OCI-LY3 (cell line): Measurements from ENCODE around the gene SMAP2.

ENCODE experiments used
- H2AFZ ChIP-seq: fragments of 200-600, 300-600 bp; shearing (Covaris generic); 2 replicates; pipeline ENCODE4 v1.6.0; 2014; ENCODE audit warnings: antibody characterized with exemption, low read depth, low read length
- H3K27ac ChIP-seq: fragments of 200-600, 300-600 bp; sonication (generic); 2 replicates; pipeline ENCODE4 v1.5.1; 2014; ENCODE audit warnings: mild to moderate bottlenecking, low read length, moderate library complexity, mixed read lengths
- H3K27me3 ChIP-seq: fragments of 200-600, 300-600 bp; sonication (generic); 2 replicates; pipeline ENCODE4 v1.6.1; 2014; ENCODE audit warnings: low read depth, low read length, mixed read lengths
- H3K36me3 ChIP-seq: fragments of 200-600, 300-600 bp; sonication (generic); replicated peaks from 2 replicates; pipeline ENCODE3; 2014; ENCODE audit warnings: low read depth, low read length, mixed read lengths
- H3K4me1 ChIP-seq: fragments of 300-600, 200-600 bp; sonication (generic); 2 replicates; pipeline ENCODE4 v1.6.1; 2014; ENCODE audit warnings: low read length, mixed read lengths
- H3K4me2 ChIP-seq: fragments of 200-600, 300-600 bp; sonication (generic); 2 replicates; pipeline ENCODE4 v1.6.1; 2014; ENCODE audit warnings: low read length, mixed read lengths
- H3K4me3 ChIP-seq: fragments of 300-600, 200-600 bp; sonication (generic); 2 replicates; pipeline ENCODE4 v1.5.1; 2014; ENCODE audit warnings: antibody characterized with exemption, mild to moderate bottlenecking, low read length, moderate library complexity
- H3K79me2 ChIP-seq: fragments of 300-600, 200-600 bp; shearing (Covaris generic); 2 replicates; pipeline ENCODE4 v1.6.1; 2014; ENCODE audit warnings: mild to moderate bottlenecking, low read length, mixed read lengths
- H3K9ac ChIP-seq: fragments of 300-600, 200-600 bp; shearing (Covaris generic); 2 replicates; pipeline ENCODE4 v1.6.0; 2014; ENCODE audit warnings: mild to moderate bottlenecking, low read length, moderate library complexity
- H3K9me3 ChIP-seq: fragments of 200-600, 300-600 bp; shearing (Covaris generic); 2 replicates; pipeline ENCODE4 v1.6.1; 2014; ENCODE audit warnings: low read length, mixed read lengths; ENCODE audit not compliant: insufficient read depth
- H4K20me1 ChIP-seq: fragments of 200-600, 300-600 bp; sonication (generic); 2 replicates; pipeline ENCODE4 v1.6.1; 2016; ENCODE audit warnings: low read length, mixed read lengths; ENCODE audit not compliant: insufficient read depth
- CTCF ChIP-seq: fragments of 200-600, 300-600 bp; sonication (generic); IDR thresholded peaks from 2 replicates; pipeline ENCODE4 v1.5.1; 2014; ENCODE audit warnings: antibody characterized with exemption, low read length, low read depth
- EZH2phosphoT487 ChIP-seq: fragments of 200-600 bp; shearing (Covaris generic); IDR thresholded peaks from 2 replicates; pipeline ENCODE4 v1.6.1; 2018; ENCODE audit warnings: antibody characterized with exemption, mixed run types, low read depth

Gene SMAP2

GRCh38 chr1:40371707-40372258, 1.7 kb upstream of the SMAP2 start:
- TF ChIP-seq EZH2phosphoT487 (no peak), CTCF (no peak)
- Histone ChIP-seq H3K4me3 (no peak overlapping the region), H3K36me3 (peaks cover 3% of the 10 kb centered on the region), H3K4me1 (peaks cover 5% of the 10 kb centered on the region), H3K27me3 (no peaks in the 10 kb centered on the region), H4K20me1 (no peaks in the 10 kb centered on the region; the same call in 1 of the 2 replicates), H3K27ac (no peak overlapping the region), H3K4me2 (no peak overlapping the region), H3K9me3 (no peaks in the 10 kb centered on the region), H2AFZ (no peak overlapping the region), H3K79me2 (peaks cover 33% of the 10 kb centered on the region), H3K9ac (no peak overlapping the region)

DNA sequence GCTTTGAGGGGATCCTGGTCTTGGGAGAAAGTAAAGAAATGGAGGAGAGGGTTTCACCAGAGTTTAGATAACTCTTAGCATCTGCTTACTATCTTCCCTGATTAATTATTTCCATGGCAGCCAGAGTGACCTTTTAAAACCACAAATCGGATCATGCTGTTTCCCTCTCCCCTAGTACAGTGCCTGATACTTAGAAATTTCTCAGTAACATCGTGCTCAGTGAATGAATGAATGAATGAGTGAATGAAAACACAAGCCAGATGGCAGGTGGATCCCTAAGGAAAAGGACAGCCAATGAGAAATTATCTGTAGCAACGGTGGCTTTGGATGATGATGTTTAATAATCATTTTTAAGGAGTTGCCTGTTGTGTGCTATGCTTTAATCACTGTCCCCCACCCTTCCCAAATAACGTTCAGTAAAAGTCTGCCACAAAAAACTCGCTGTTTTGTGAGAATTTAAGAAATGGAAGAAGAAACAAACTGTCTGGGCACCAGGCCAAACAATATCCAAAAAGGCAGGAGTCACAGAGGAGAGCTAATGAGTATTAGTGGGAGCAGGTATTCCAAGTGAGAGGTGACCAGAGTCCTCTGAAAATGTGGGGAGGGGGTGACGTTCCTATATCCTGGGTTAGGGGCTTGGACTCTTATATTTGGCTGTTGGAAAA, 737 bp upstream of the SMAP2 start:
- Histone ChIP-seq H3K27ac (no peak overlapping the region), H3K4me2 (peak overlapping the region; percentile 89), H2AFZ (peak overlapping the region; percentile 74), H3K4me1 (peaks cover 5% of the 10 kb centered on the region), H4K20me1 (no peaks in the 10 kb centered on the region; the same call in 1 of the 2 replicates), H3K9me3 (no peaks in the 10 kb centered on the region), H3K4me3 (peak overlapping the region; percentile 99), H3K79me2 (peaks cover 43% of the 10 kb centered on the region), H3K27me3 (no peaks in the 10 kb centered on the region), H3K36me3 (peaks cover 8% of the 10 kb centered on the region), H3K9ac (peak overlapping the region; percentile 23; the same call in 1 of the 2 replicates)
- TF ChIP-seq CTCF (no peak), EZH2phosphoT487 (no peak)

- H3K27me3 ChIP-seq = no peaks in the 10 kb centered on the region
- no peaks in the 10 kb centered on the region; the same call in 1 of the 2 replicates for H4K20me1 ChIP-seq
- no peak overlapping the region for H3K27ac ChIP-seq
- no peak overlapping the region for H3K9ac ChIP-seq
- H3K36me3 ChIP-seq = peaks cover 11% of the 10 kb centered on the region
- no peak overlapping the region for H3K4me3 ChIP-seq
- H3K9me3 ChIP-seq = no peaks in the 10 kb centered on the region
- no peak overlapping the region for H2AFZ ChIP-seq
- peaks cover 90% of the 10 kb centered on the region for H3K79me2 ChIP-seq
- H3K4me1 ChIP-seq = peaks cover 35% of the 10 kb centered on the region
- TF ChIP-seq CTCF = no peak
- no peak for TF ChIP-seq EZH2phosphoT487
- no peak overlapping the region for H3K4me2 ChIP-seq
Measured at GRCh38 chr1:40377512-40377911, 4.0 kb downstream of the SMAP2 start.

DNA sequence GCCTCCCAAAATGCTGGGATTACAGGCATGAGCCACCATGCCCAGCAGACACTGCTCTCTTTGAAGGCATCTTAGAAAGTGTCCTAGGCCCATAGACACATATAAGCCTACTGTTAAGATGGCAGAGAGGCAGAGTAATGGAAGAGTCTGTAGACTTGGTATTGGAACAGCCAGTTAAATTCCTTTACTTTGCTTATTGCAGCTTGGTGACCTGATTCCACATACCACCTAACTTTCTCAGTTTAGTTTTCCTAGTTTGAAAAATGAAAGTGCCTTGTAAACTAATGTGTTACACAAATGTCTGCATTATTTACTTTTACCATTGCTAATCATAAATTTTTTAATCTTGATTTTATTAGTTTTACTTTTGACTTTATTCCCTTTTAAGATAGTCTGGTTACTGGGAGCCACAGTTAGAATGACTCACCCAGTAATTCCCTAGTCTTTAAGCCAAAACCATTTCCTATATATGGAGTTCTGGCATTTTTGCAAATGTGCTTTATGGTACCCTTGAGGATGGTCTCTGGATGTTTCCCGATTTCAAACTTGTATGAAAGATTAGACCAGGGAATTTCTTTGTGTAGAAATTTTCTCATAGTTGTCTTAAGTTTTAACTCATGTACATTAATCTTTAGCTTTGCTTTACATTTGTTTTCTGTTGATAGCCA, 6.4 kb downstream of the SMAP2 start:
- Histone ChIP-seq H3K79me2 (peaks cover 100% of the 10 kb centered on the region), H3K4me3 (no peak overlapping the region), H2AFZ (no peak overlapping the region), H3K4me2 (no peak overlapping the region), H3K9me3 (no peaks in the 10 kb centered on the region), H3K9ac (no peak overlapping the region), H3K4me1 (peaks cover 54% of the 10 kb centered on the region), H3K36me3 (peaks cover 11% of the 10 kb centered on the region), H3K27me3 (no peaks in the 10 kb centered on the region), H3K27ac (no peak overlapping the region), H4K20me1 (no peaks in the 10 kb centered on the region; the same call in 1 of the 2 replicates)
- TF ChIP-seq EZH2phosphoT487 = no peak
- TF ChIP-seq CTCF = no peak
